ENCODE data around the gene TRPM1.

GRCh38 chr15:31130576-31131237 is 29.2 kb upstream of the TRPM1 start:
- TF ChIP-seq FOXM1 (IDR thresholded peaks at IDR 0.05; ENCODE audit: borderline replicate concordance): no peak
- no peak for TF ChIP-seq ELF4 (IDR thresholded peaks at IDR 0.05)
- no peak for TF ChIP-seq NFRKB (IDR thresholded peaks at IDR 0.05)
- TF ChIP-seq SP1 (IDR thresholded peaks at IDR 0.05): no peak
- no peak for TF ChIP-seq ZNF384 (IDR thresholded peaks at IDR 0.05)
- no peak for TF ChIP-seq L3MBTL2 (conservative IDR thresholded peaks at IDR 0.05)
- no peak for TF ChIP-seq HDGF (IDR thresholded peaks at IDR 0.05; ENCODE audit: borderline replicate concordance)
- TF ChIP-seq FOXK2 (IDR thresholded peaks at IDR 0.05): no peak
- no peak for TF ChIP-seq BHLHE40 (IDR thresholded peaks at IDR 0.05; ENCODE audit: borderline replicate concordance)
- TF ChIP-seq SUZ12 (IDR thresholded peaks at IDR 0.05): no peak

All from HEK293T (cell line).